ENCODE measurements around the gene GLUD1. TPM values are rescaled to one million over a fixed set of nuclear protein-coding genes. Genes with fewer than 3 reads are reported as not detected.
"Not testable (repeated sequence)": the region's sequence is repeated elsewhere in the genome, so short reads cannot be mapped to it uniquely, and the experiment has no call there.

Gene GLUD1
- total RNA-seq, 2 experiments from 2014 or later = 98.5 to 109 TPM

- Histone ChIP-seq H3K4me1 (ENCODE audit: insufficient read depth, low read length, poor library complexity, severe bottlenecking) (peaks cover 23% of the 10 kb centered on the region), H2AFZ (ENCODE audit: low read length) (no peak overlapping the region), H3K4me3 (ENCODE audit: low read depth, low read length, poor library complexity, severe bottlenecking) (no peak overlapping the region), H3K36me3 (ENCODE audit: insufficient read depth, low read length) (peaks cover 49% of the 10 kb centered on the region), H3K27ac (ENCODE audit: low read depth, low read length, poor library complexity, severe bottlenecking) (no peak overlapping the region), H3K9me2 (ENCODE audit: insufficient read depth, low read length) (no peaks in the 10 kb centered on the region), H3K79me2 (ENCODE audit: insufficient read depth, low read depth, low read length) (peaks cover 70% of the 10 kb centered on the region), H3K9me3 (ENCODE audit: low read length) (no peaks in the 10 kb centered on the region), H4K20me1 (ENCODE audit: insufficient read depth, low read length) (peaks cover 28% of the 10 kb centered on the region), H3K4me2 (ENCODE audit: low read length) (peak overlapping the region; percentile 89)
- POLR2A ChIA-PET = no interaction called here
- BruUV-seq (replicated peaks) = no TSS peak
- no peak for DNase-seq (ENCODE audit: low spot score)
- CTCF ChIA-PET (ENCODE audit: unreplicated experiment) = no interaction called here
- intact Hi-C loops (cut with micrococcal nuclease; ENCODE audit: unreplicated experiment) = loop anchor here (10.0 kb wide), 3 partner anchors 696 to 1904 kb away; partner anchors contain the start of genes FAS and STAMBPL1
- no peak for TF ChIP-seq EZH2phosphoT487 (IDR thresholded peaks at IDR 0.05; ENCODE audit: borderline replicate concordance, low read depth, low read length)
- TF ChIP-seq, protein P1, sequence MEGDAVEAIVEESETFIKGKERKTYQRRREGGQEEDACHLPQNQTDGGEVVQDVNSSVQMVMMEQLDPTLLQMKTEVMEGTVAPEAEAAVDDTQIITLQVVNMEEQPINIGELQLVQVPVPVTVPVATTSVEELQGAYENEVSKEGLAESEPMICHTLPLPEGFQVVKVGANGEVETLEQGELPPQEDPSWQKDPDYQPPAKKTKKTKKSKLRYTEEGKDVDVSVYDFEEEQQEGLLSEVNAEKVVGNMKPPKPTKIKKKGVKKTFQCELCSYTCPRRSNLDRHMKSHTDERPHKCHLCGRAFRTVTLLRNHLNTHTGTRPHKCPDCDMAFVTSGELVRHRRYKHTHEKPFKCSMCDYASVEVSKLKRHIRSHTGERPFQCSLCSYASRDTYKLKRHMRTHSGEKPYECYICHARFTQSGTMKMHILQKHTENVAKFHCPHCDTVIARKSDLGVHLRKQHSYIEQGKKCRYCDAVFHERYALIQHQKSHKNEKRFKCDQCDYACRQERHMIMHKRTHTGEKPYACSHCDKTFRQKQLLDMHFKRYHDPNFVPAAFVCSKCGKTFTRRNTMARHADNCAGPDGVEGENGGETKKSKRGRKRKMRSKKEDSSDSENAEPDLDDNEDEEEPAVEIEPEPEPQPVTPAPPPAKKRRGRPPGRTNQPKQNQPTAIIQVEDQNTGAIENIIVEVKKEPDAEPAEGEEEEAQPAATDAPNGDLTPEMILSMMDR (conservative IDR thresholded peaks at IDR 0.05; ENCODE audit: low read length) = no peak
Observed at GRCh38 chr10:87090779-87091178, 3.9 kb downstream of the GLUD1 start.

DNA sequence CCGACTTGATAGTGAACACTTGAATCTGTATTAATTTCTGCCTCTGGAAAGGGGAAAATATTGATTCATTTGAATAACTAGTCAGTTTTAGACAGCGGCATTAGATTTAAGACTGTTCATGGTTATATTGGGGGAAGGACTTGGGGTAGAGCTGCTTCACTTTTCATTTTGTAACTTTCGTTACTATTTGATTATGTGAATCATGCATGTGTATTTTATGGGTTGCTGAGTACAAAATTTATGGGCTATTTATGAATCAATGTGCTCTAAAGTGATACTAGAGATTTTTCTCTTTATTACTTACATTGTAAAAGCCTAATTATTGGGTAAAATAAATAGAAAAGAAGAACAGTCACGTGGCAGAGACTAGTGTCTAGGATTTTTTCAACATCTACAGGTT, 4.9 kb downstream of the GLUD1 start:
- TF ChIP-seq, protein P1 (conservative IDR thresholded peaks at IDR 0.05; ENCODE audit: low read length) = no peak
- no peak for TF ChIP-seq EZH2phosphoT487 (IDR thresholded peaks at IDR 0.05; ENCODE audit: borderline replicate concordance, low read depth, low read length)
- Histone ChIP-seq H3K27ac (ENCODE audit: low read depth, low read length, poor library complexity, severe bottlenecking) (no peak overlapping the region), H3K9me2 (ENCODE audit: insufficient read depth, low read length) (no peaks in the 10 kb centered on the region), H2AFZ (ENCODE audit: low read length) (no peak overlapping the region), H3K4me2 (ENCODE audit: low read length) (no peak overlapping the region), H3K4me3 (ENCODE audit: low read depth, low read length, poor library complexity, severe bottlenecking) (no peak overlapping the region), H4K20me1 (ENCODE audit: insufficient read depth, low read length) (peaks cover 28% of the 10 kb centered on the region), H3K9me3 (ENCODE audit: low read length) (no peaks in the 10 kb centered on the region), H3K36me3 (ENCODE audit: insufficient read depth, low read length) (peaks cover 56% of the 10 kb centered on the region), H3K4me1 (ENCODE audit: insufficient read depth, low read length, poor library complexity, severe bottlenecking) (peaks cover 23% of the 10 kb centered on the region), H3K79me2 (ENCODE audit: insufficient read depth, low read depth, low read length) (peaks cover 78% of the 10 kb centered on the region)
- intact Hi-C loops (cut with micrococcal nuclease; ENCODE audit: unreplicated experiment) = loop anchor here (10.0 kb wide), 3 partner anchors 695 to 1905 kb away; partner anchors contain the start of genes FAS and STAMBPL1
- DNase-seq (ENCODE audit: low spot score) = no peak
- ChIA-PET CTCF (ENCODE audit: unreplicated experiment) (no interaction called here), POLR2A (interaction anchor here (0.6 kb wide), 1 partner anchor 15 kb away, joined by 3 read pairs; no protein-coding TSS in a partner anchor)
- BruUV-seq (replicated peaks) = no TSS peak

DNA sequence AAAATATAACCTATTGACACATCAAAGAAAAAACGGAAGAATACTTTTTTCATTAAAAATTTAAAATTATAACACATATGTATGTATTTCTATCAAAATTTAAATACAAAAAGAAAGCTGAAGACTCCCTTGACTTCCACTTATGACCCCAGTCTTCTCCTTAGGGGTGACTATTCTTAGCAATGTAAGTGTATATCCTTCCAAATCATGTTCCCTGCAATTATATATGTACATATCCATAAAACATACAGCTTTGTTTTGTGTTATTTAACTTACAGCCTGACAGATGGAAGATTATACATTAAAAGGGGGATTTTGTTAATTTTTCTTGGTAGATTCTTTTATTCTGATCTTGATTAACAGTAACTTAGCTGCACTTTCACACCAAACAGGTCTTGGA, 9.1 kb downstream of the GLUD1 start:
- Histone ChIP-seq H3K27ac (ENCODE audit: low read depth, low read length, poor library complexity, severe bottlenecking) (no peak overlapping the region), H3K4me1 (ENCODE audit: insufficient read depth, low read length, poor library complexity, severe bottlenecking) (peaks cover under 1% of the 10 kb centered on the region), H3K9me3 (ENCODE audit: low read length) (no peaks in the 10 kb centered on the region), H3K79me2 (ENCODE audit: insufficient read depth, low read depth, low read length) (peaks cover 57% of the 10 kb centered on the region), H3K4me3 (ENCODE audit: low read depth, low read length, poor library complexity, severe bottlenecking) (no peak overlapping the region), H3K36me3 (ENCODE audit: insufficient read depth, low read length) (peaks cover 65% of the 10 kb centered on the region), H3K4me2 (ENCODE audit: low read length) (no peak overlapping the region), H4K20me1 (ENCODE audit: insufficient read depth, low read length) (peaks cover 4% of the 10 kb centered on the region; the same call in 1 of the 2 replicates), H3K9me2 (ENCODE audit: insufficient read depth, low read length) (no peaks in the 10 kb centered on the region), H2AFZ (ENCODE audit: low read length) (no peak overlapping the region)
- BruUV-seq (replicated peaks) = no TSS peak
- ChIA-PET CTCF (ENCODE audit: unreplicated experiment) (no interaction called here), POLR2A (interaction anchor here (0.7 to 1.4 kb wide), 4 partner anchors 11 to 1087 kb away, joined by 3 to 4 read pairs (median 3); no protein-coding TSS in a partner anchor)
- no peak for TF ChIP-seq EZH2phosphoT487 (IDR thresholded peaks at IDR 0.05; ENCODE audit: borderline replicate concordance, low read depth, low read length)
- TF ChIP-seq, protein P1 (conservative IDR thresholded peaks at IDR 0.05; ENCODE audit: low read length) = no peak
- intact Hi-C loops (cut with micrococcal nuclease; ENCODE audit: unreplicated experiment) = no loop called here
- no peak for DNase-seq (ENCODE audit: low spot score)

- H3K4me2 ChIP-seq (ENCODE audit: low read length); H3K9me3 ChIP-seq (ENCODE audit: low read length); H2AFZ ChIP-seq (ENCODE audit: low read length); H3K9me2 ChIP-seq (ENCODE audit: insufficient read depth, low read length); H3K4me3 ChIP-seq (ENCODE audit: low read depth, low read length, poor library complexity, severe bottlenecking); H4K20me1 ChIP-seq (ENCODE audit: insufficient read depth, low read length); H3K4me1 ChIP-seq (ENCODE audit: insufficient read depth, low read length, poor library complexity, severe bottlenecking); H3K27ac ChIP-seq (ENCODE audit: low read depth, low read length, poor library complexity, severe bottlenecking); DNase-seq (ENCODE audit: low spot score); CTCF ChIA-PET (ENCODE audit: unreplicated experiment); intact Hi-C loops (cut with micrococcal nuclease; ENCODE audit: unreplicated experiment); BruUV-seq (replicated peaks): not testable (repeated sequence)
- peaks cover 45% of the 10 kb centered on the region for H3K79me2 ChIP-seq (ENCODE audit: insufficient read depth, low read depth, low read length)
- POLR2A ChIA-PET = interaction anchor here (0.9 to 1.4 kb wide), 2 partner anchors 9 to 12 kb away, joined by 3 read pairs; no protein-coding TSS in a partner anchor
- peaks cover 56% of the 10 kb centered on the region for H3K36me3 ChIP-seq (ENCODE audit: insufficient read depth, low read length)
Observed at GRCh38 chr10:87084291-87084782, 10.3 kb downstream of the GLUD1 start.
